Testis (tissue), 3 donors: ENCODE data around the gene GREB1. TPM values are rescaled to one million over a fixed set of nuclear protein-coding genes. Genes with fewer than 3 reads are reported as not detected.

Experiments
- DNase-seq: peaks from one replicate; pipeline ENCODE4 v3.0.0-alpha.2; 2019
- H3K27ac ChIP-seq, 2 donors: fragments of 200-600 bp; sonication (generic); one replicate each; pipeline ENCODE4 v1.5.1; 2019
- H3K27me3 ChIP-seq: fragments of 200-600 bp; sonication (generic); one replicate; pipeline ENCODE4 v1.5.1; 2019
- H3K36me3 ChIP-seq: fragments of 200-600 bp; sonication (generic); one replicate; pipeline ENCODE4 v1.5.1; 2017; ENCODE audit warnings: low read depth; ENCODE audit errors: missing control alignments
- H3K4me1 ChIP-seq: fragments of 200-600 bp; sonication (generic); one replicate; pipeline ENCODE4 v1.5.1; 2019
- H3K4me3 ChIP-seq, 2 donors: fragments of 200-600 bp; sonication (generic); one replicate each; pipeline ENCODE4 v1.5.1; 2017 to 2019
- H3K9me3 ChIP-seq: fragments of 200-600 bp; sonication (generic); one replicate; pipeline ENCODE4 v1.5.1; 2017
- CTCF ChIP-seq, 3 experiments: fragments of 450-650 bp in 2 of 3; fragments of 200-600 bp in 1 of 3; sonication (generic) in 1 of 3; IDR thresholded peaks; one replicate each; pipeline ENCODE4 v1.5.1; 2016 to 2019; ENCODE audit warnings: antibody characterized with exemption in 3 of 3, mild to moderate bottlenecking in 2 of 3, moderate library complexity in 1 of 3
- POLR2A ChIP-seq: fragments of 450-650 bp; IDR thresholded peaks from one replicate; pipeline ENCODE4 v1.6.1; 2017; ENCODE audit warnings: antibody characterized with exemption, mild to moderate bottlenecking, moderate library complexity
- WGBS, 2 donors: methylation state at CpG; one replicate each; pipeline ENCODE4 v1.1.5; 2018; 5-methylcytosine and 5-hydroxymethylcytosine counted together
- intact Hi-C: fragments of 100-400 bp; cut with DNase I; formaldehyde crosslinking; loops from one replicate; pipeline ENCODE4 v1.15.1; 2023; ENCODE audit warnings: low total_unique reads
- polyA plus RNA-seq: library from polyadenylated mRNA; stranded (reverse); fragments of 350-450 nt; fragmentation: Illumina TruSeq; extraction: RNeasy Lipid Tissue Mini Kit (QIAGEN cat#74804); gene quantifications from one replicate; pipeline ENCODE4 v1.2.3, GENCODE V29; 2014; ENCODE audit warnings: low read depth, low replicate concordance; ENCODE audit not compliant: insufficient read depth
- total RNA-seq, 2 donors: library from RNA; depleted of rRNA; stranded (reverse); fragments of >200 nt; gene quantifications; one replicate each; pipeline ENCODE4 v1.2.3, GENCODE V29; 2016

The GREB1 gene
- total and polyA plus RNA-seq, 3 donors from 2014 or later: 29.8 to 136 (median 91.0) TPM

GRCh38 chr2:11503354-11503927 lies 30.4 kb upstream of the GREB1 start:
- H3K36me3 ChIP-seq: no peaks in the 10 kb centered on the region
- TF ChIP-seq CTCF (IDR thresholded peaks at IDR 0.05) (no peak), POLR2A (no peak)
- 64 to 67% methylated on average over 8 of the region's 8 CpGs for WGBS, 2 donors
- no peak overlapping the region for H3K4me3 ChIP-seq
- intact Hi-C loops: no loop called here
- H3K27ac ChIP-seq: no peak overlapping the region
- peaks cover 31% of the 10 kb centered on the region for H3K4me1 ChIP-seq
- DNase-seq: no peak
- H3K27me3 ChIP-seq: no peaks in the 10 kb centered on the region
- H3K9me3 ChIP-seq: no peaks in the 10 kb centered on the region

GRCh38 chr2:11505652-11506610 lies 27.9 kb upstream of the GREB1 start:
- peak overlapping the region in 1 of 2 donors; percentile 48 for H3K27ac ChIP-seq
- peaks cover 8% of the 10 kb centered on the region for H3K4me1 ChIP-seq
- TF ChIP-seq POLR2A (no peak), CTCF (IDR thresholded peaks at IDR 0.05) (no peak)
- no peaks in the 10 kb centered on the region for H3K36me3 ChIP-seq
- H3K27me3 ChIP-seq: no peaks in the 10 kb centered on the region
- intact Hi-C loops: no loop called here
- H3K9me3 ChIP-seq: no peaks in the 10 kb centered on the region
- 73 to 77% methylated on average over 11 of the region's 11 CpGs for WGBS, 2 donors
- no peak overlapping the region for H3K4me3 ChIP-seq
- no peak for DNase-seq

- WGBS, 2 donors: 32 to 41% methylated on average over 3 of the region's 3 CpGs
Measured at GRCh38 chr2:11506611-11506969, 27.3 kb upstream of the GREB1 start.

GRCh38 chr2:11507517-11507916 lies 26.3 kb upstream of the GREB1 start:
- intact Hi-C loops: no loop called here
- Histone ChIP-seq H3K27ac (peak overlapping the region; percentile 42 to 86), H3K36me3 (no peaks in the 10 kb centered on the region), H3K4me1 (peaks cover 4% of the 10 kb centered on the region), H3K9me3 (no peaks in the 10 kb centered on the region), H3K27me3 (no peaks in the 10 kb centered on the region), H3K4me3 (no peak overlapping the region)
- TF ChIP-seq POLR2A (no peak), CTCF (IDR thresholded peaks at IDR 0.05) (no peak)
- 63 to 75% methylated on average over 2 of the region's 2 CpGs for WGBS, 2 donors
- DNase-seq: no peak

More at GRCh38 chr2:11506611-11506969, 27.3 kb upstream of the GREB1 start:
- no peaks in the 10 kb centered on the region for H3K27me3 ChIP-seq
- H3K4me1 ChIP-seq: peaks cover 4% of the 10 kb centered on the region
- DNase-seq: peak; percentile 40
- H3K4me3 ChIP-seq: no peak overlapping the region
- H3K27ac ChIP-seq: peak overlapping the region in 1 of 2 donors; percentile 48
- intact Hi-C loops: no loop called here
- no peak for TF ChIP-seq CTCF (IDR thresholded peaks at IDR 0.05)
- no peak for TF ChIP-seq POLR2A
- no peaks in the 10 kb centered on the region for H3K36me3 ChIP-seq
- H3K9me3 ChIP-seq: no peaks in the 10 kb centered on the region
